Activated CD8-positive, alpha-beta memory T cell treated with anti-CD3 and anti-CD28 coated beads, Interleukin-2, amount 50 U/mL, for 1 hour (primary cell): ENCODE data around the gene NHS.
"Not testable (repeated sequence)": the region's sequence is repeated elsewhere in the genome, so short reads cannot be mapped to it uniquely, and the experiment has no call there.

Source experiments
- DNase-seq: peaks from one replicate; pipeline ENCODE4 v3.0.0-alpha.2; 2020; ENCODE audit errors: extremely low read depth

The NHS gene

GRCh38 chrX:17496407-17496806 is 121.4 kb downstream of the NHS start:
- DNase-seq: no peak

- DNase-seq: no peak
Measured at GRCh38 chrX:17497193-17497592, 122.2 kb downstream of the NHS start.

- DNase-seq: no peak
Measured at GRCh38 chrX:17499512-17499911, 124.5 kb downstream of the NHS start.

- no peak for DNase-seq
Measured at GRCh38 chrX:17500145-17500579, 125.2 kb downstream of the NHS start.

- DNase-seq: no peak
Measured at GRCh38 chrX:17501746-17502145, 126.7 kb downstream of the NHS start.

- DNase-seq: not testable (repeated sequence)
Measured at GRCh38 chrX:17506352-17506751, 131.4 kb downstream of the NHS start.

- no peak for DNase-seq
Measured at GRCh38 chrX:17511556-17511955, 136.6 kb downstream of the NHS start.

GRCh38 chrX:17519358-17519757 is 144.4 kb downstream of the NHS start:
- DNase-seq: no peak

- no peak for DNase-seq
Measured at GRCh38 chrX:17520016-17520615, 145.1 kb downstream of the NHS start.

- DNase-seq: no peak
Measured at GRCh38 chrX:17521871-17522693, 147.1 kb downstream of the NHS start.

- no peak for DNase-seq
Measured at GRCh38 chrX:17525266-17525665, 150.3 kb downstream of the NHS start.

- no peak for DNase-seq
Measured at GRCh38 chrX:17525762-17526555, 151.0 kb downstream of the NHS start.

GRCh38 chrX:17527135-17527701 is 152.2 kb downstream of the NHS start:
- DNase-seq: no peak

- no peak for DNase-seq
Measured at GRCh38 chrX:17527922-17528321, 152.9 kb downstream of the NHS start.

GRCh38 chrX:17529151-17529745 is 154.2 kb downstream of the NHS start:
- DNase-seq: no peak

- DNase-seq: no peak
Measured at GRCh38 chrX:17531500-17531899, 156.5 kb downstream of the NHS start.

GRCh38 chrX:17535229-17535628 is 160.2 kb downstream of the NHS start:
- DNase-seq: no peak

GRCh38 chrX:17537723-17538243 is 162.8 kb downstream of the NHS start:
- no peak for DNase-seq

GRCh38 chrX:17542123-17542522 is 167.1 kb downstream of the NHS start:
- DNase-seq: no peak

- DNase-seq: no peak
Measured at GRCh38 chrX:17544821-17545220, 169.8 kb downstream of the NHS start.

- no peak for DNase-seq
Measured at GRCh38 chrX:17546356-17546755, 171.4 kb downstream of the NHS start.

GRCh38 chrX:17547658-17548057 is 172.7 kb downstream of the NHS start:
- no peak for DNase-seq
